GM23248 (cell line): ENCODE data around the gene ORM2.

ENCODE experiments used
- EZH2 ChIP-seq: fragments of 200-600 bp; sonication (generic); IDR thresholded peaks from 2 replicates; pipeline ENCODE4 v1.6.1; 2018; ENCODE audit warnings: antibody characterized with exemption, mild to moderate bottlenecking; ENCODE audit not compliant: insufficient read depth, poor library complexity, severe bottlenecking
- EZH2phosphoT487 ChIP-seq: fragments of 200-600 bp; sonication (generic); IDR thresholded peaks from 2 replicates; pipeline ENCODE4 v1.6.1; 2018; ENCODE audit warnings: antibody characterized with exemption, moderate library complexity, mild to moderate bottlenecking, low read depth; ENCODE audit not compliant: insufficient read depth

DNA sequence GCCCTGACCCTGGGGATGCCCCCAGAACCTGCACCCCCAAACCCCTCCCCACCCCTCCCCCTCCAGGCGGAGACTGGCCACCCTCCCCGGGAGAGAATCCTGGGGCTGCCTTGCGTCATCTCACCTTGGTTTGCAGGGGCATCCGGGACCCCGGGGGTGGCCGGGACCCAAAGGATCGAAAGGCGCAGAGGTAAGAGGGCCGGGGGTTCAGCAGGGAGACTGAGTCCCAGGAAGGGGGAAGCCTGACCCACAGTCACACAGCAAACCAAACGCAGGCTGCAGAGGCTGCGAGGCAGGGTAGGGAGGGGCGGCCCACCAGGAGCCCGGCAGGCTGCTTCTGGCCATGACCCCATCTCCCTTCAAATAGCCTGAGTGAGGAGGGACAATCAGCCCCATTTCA is 40.6 kb upstream of the ORM2 start:
- TF ChIP-seq EZH2: no peak
- TF ChIP-seq EZH2phosphoT487: no peak
